GM12878 (cell line): ENCODE data around the gene ALOX12B. TPM values are rescaled to one million over a fixed set of nuclear protein-coding genes. Genes with fewer than 3 reads are reported as not detected.

ENCODE experiments used
- ATAC-seq: fragments of 200-7000 bp; cut with Tn5 transposase; 3 replicates; pipeline ENCODE4 v1.9.1; 2020; ENCODE audit warnings: mild to moderate bottlenecking, moderate library complexity
- Bru-seq: library from RNA; stranded (reverse); fragments of 400-500 nt; gene quantifications from one replicate; lab custom pipeline; 2021; lab: Mats Ljungman, UMichigan
- BruChase-seq, 2 experiments: library from RNA; stranded (reverse); fragments of 400-500 nt; gene quantifications; one replicate each; lab custom pipeline; 2021; lab: Mats Ljungman, UMichigan
- BruUV-seq: library from RNA; stranded (reverse); fragments of 400-500 nt; replicated peaks from 2 replicates; lab custom pipeline; 2021; lab: Mats Ljungman, UMichigan
- CTCF ChIA-PET: fragments of 300-600 bp; sonication (Branson Sonifier 250); formaldehyde crosslinking; extraction: SDS; loops from one replicate; lab custom pipeline; 2021; ENCODE audit warnings: inconsistent platforms; lab: Yijun Ruan, JAX
- POLR2A ChIA-PET: fragments of 350-600 bp; formaldehyde crosslinking; extraction: SDS; loops from one replicate; lab custom pipeline; 2021; ENCODE audit warnings: inconsistent platforms; lab: Charles Lee
- RAD21 ChIA-PET: fragments of 300-600 bp; sonication (Branson Sonifier 250); formaldehyde crosslinking; loops from one replicate; lab custom pipeline; 2023; ENCODE audit warnings: antibody characterized with exemption; ENCODE audit not compliant: unreplicated experiment; lab: Charles Lee
- SMC1A ChIA-PET: fragments of 300-600 bp; sonication (Branson Sonifier 250); formaldehyde crosslinking; loops from one replicate; lab custom pipeline; 2023; ENCODE audit not compliant: unreplicated experiment, uncharacterized antibody; lab: Charles Lee
- DNase-seq: peaks from one replicate; pipeline ENCODE4 v3.0.0-alpha.2; 2011; ENCODE audit warnings: low read depth, low spot score
- FAIRE-seq: peaks from 3 replicates; lab custom pipeline; 2011; peaks lifted over from hg19 to GRCh38; lab: Jason Lieb, UNC
- H2AFZ ChIP-seq: 2 replicates; pipeline ENCODE4 v1.6.0; 2011; ENCODE audit warnings: low read depth, low read length, control low read depth; ENCODE audit not compliant: control insufficient read depth
- H3K27ac ChIP-seq: 2 replicates; pipeline ENCODE4 v1.5.1; 2011; ENCODE audit warnings: control low read depth; ENCODE audit not compliant: control insufficient read depth, insufficient read depth
- H3K27me3 ChIP-seq, 2 experiments: replicated peaks in 1 of 2; 2 replicates each; pipeline versions ENCODE4 v1.6.0 to v1.6.1; 2011; ENCODE audit warnings: low read length in 1 of 2; ENCODE audit not compliant: control insufficient read depth in 2 of 2, insufficient read depth in 2 of 2
- H3K36me3 ChIP-seq, 2 experiments: 2 replicates each; pipeline ENCODE4 v1.5.1; 2011; ENCODE audit warnings: low read length in 1 of 2; ENCODE audit not compliant: control insufficient read depth in 2 of 2, insufficient read depth in 2 of 2
- H3K4me1 ChIP-seq: 2 replicates; pipeline ENCODE4 v1.6.1; 2011; ENCODE audit warnings: mild to moderate bottlenecking, low read length, moderate library complexity, mixed read lengths; ENCODE audit not compliant: control insufficient read depth, insufficient read depth
- H3K4me2 ChIP-seq: 2 replicates; pipeline ENCODE4 v1.6.0; 2011; ENCODE audit warnings: control low read depth; ENCODE audit not compliant: control insufficient read depth, insufficient read depth
- H3K4me3 ChIP-seq: fragments of 200-600 bp; sonication (generic); 2 replicates; pipeline ENCODE4 v1.5.1; 2016
- H3K79me2 ChIP-seq: 2 replicates; pipeline ENCODE4 v1.6.0; 2011; ENCODE audit warnings: low read length; ENCODE audit not compliant: control insufficient read depth, insufficient read depth
- H3K9ac ChIP-seq: 2 replicates; pipeline ENCODE4 v1.8.0; 2011; ENCODE audit warnings: low read length, control low read depth, mixed read lengths; ENCODE audit not compliant: control insufficient read depth, insufficient read depth
- H3K9me3 ChIP-seq: replicated peaks from 3 replicates; pipeline ENCODE4 v1.5.1; 2011; ENCODE audit warnings: mild to moderate bottlenecking, low read length; ENCODE audit not compliant: control insufficient read depth, insufficient read depth
- H4K20me1 ChIP-seq: 2 replicates; pipeline ENCODE4 v1.6.0; 2011; ENCODE audit not compliant: control insufficient read depth, insufficient read depth
- EGR1 ChIP-seq, 2 experiments: IDR thresholded peaks; 1 replicate in 1 of 2; 2 replicates in 1 of 2; pipeline ENCODE4 v1.6.1; 2011 to 2012; ENCODE audit warnings: low read depth in 2 of 2, low read length in 2 of 2, borderline replicate concordance in 1 of 2, mild to moderate bottlenecking in 1 of 2, moderate library complexity in 1 of 2
- IRF4 ChIP-seq: IDR thresholded peaks from 2 replicates; pipeline ENCODE4 v1.6.1; 2011; ENCODE audit warnings: low read depth, low read length
- MYB ChIP-seq: fragments of 150-350 bp; IDR thresholded peaks from 2 replicates; pipeline ENCODE4 v1.6.1; 2014; ENCODE audit warnings: mild to moderate bottlenecking, low read depth, low read length, borderline replicate concordance
- SREBF2 ChIP-seq: IDR thresholded peaks from 2 replicates; pipeline ENCODE4 v1.6.1; 2012; ENCODE audit warnings: mild to moderate bottlenecking, low read length
- STAT3 ChIP-seq: IDR thresholded peaks from 2 replicates; pipeline ENCODE4 v1.6.1; 2011; ENCODE audit warnings: low read depth, low read length, improper control_type of control experiment
- TCF3 ChIP-seq: IDR thresholded peaks from 2 replicates; pipeline ENCODE4 v1.6.1; 2012; ENCODE audit warnings: low read depth, mild to moderate bottlenecking, low read length, borderline replicate concordance; ENCODE audit not compliant: insufficient read depth
- ZBTB11 ChIP-seq: fragments of 450-650 bp; formaldehyde crosslinking; IDR thresholded peaks from 2 replicates; pipeline ENCODE4 v1.5.0; 2022; ENCODE audit warnings: mild to moderate bottlenecking, missing genetic modification characterization
- ZNF622 ChIP-seq: fragments of 450-650 bp; IDR thresholded peaks from 2 replicates; pipeline ENCODE4 v1.6.1; 2017; ENCODE audit warnings: mild to moderate bottlenecking, inconsistent platforms
- WGBS: methylation state at CpG from one replicate; pipeline ENCODE4 v1.1.6; 2016; ENCODE audit warnings: low lambda C conversion rate; ENCODE audit not compliant: insufficient replicate concordance, insufficient coverage; ENCODE audit errors: missing lambda C conversion rate; 5-methylcytosine and 5-hydroxymethylcytosine counted together
- in situ Hi-C: fragments of 300-500 bp; cut with MboI; formaldehyde crosslinking; loops from 9 replicates; pipeline ENCODE4 v1.14.3; 2018; ENCODE audit warnings: mixed read lengths
- intact Hi-C: fragments of 100-400 bp; cut with micrococcal nuclease; formaldehyde crosslinking; loops from one replicate; pipeline ENCODE4 v1.14.2; 2022; ENCODE audit not compliant: unreplicated experiment
- long read RNA-seq, 2 experiments: library from polyadenylated mRNA; unstranded; transcript quantifications; one replicate each; pipeline ENCODE4 v2.0.0, GENCODE V29; 2019 to 2020
- polyA minus RNA-seq, 3 experiments: library from RNA; depleted of rRNA, polyadenylated mRNA; stranded (reverse); fragments of >200 nt; gene quantifications; 2 replicates each; pipeline ENCODE4 v1.2.3, GENCODE V29; 2011
- polyA plus RNA-seq, 11 experiments: library from polyadenylated mRNA; depleted of rRNA in 4 of 11; unstranded in 6 of 11; stranded (reverse) in 5 of 11; fragments of >200 nt; fragmentation: Nextera tagmentation in 4 of 11; fragmentation: Illumina TruSeq in 1 of 11; extraction: Ambion mirVana in 4 of 11; extraction: Trizol in 1 of 11; gene quantifications; 1 replicate in 1 of 11; 2 replicates in 10 of 11; pipeline versions ENCODE4 v1.2.1 to v1.2.3, GENCODE V29; 2011 to 2016; ENCODE audit warnings: inconsistent platforms in 2 of 11, missing spikeins in 2 of 11, low read depth in 1 of 11
- total RNA-seq, 4 experiments: library from RNA; depleted of rRNA in 3 of 4; stranded (reverse); fragments of >200 nt in 3 of 4; fragmentation: Illumina TruSeq in 1 of 4; extraction: Trizol in 1 of 4; gene quantifications; 2 replicates each; pipeline versions ENCODE4 v1.2.1 to v1.2.3, GENCODE V29; 2013 to 2021

The ALOX12B gene
- not detected in 2 replicates for total RNA-seq (2013; cell fraction: nucleolus; rRNA removed)
- total RNA-seq (2014; rRNA removed) = 0.17 TPM in 1 of 2 replicates, not detected in the other
- total RNA-seq (2014; rRNA removed; fragmentation: Illumina TruSeq; extraction: Trizol) = not detected in 2 replicates
- total RNA-seq (2021) = 0.32 TPM in 1 of 2 replicates, not detected in the other
- polyA plus RNA-seq (2011; ENCODE audit: low read depth) = not detected
- not detected in 2 replicates for polyA plus RNA-seq (2011; rRNA removed)
- polyA plus RNA-seq (2011; cell fraction: cytosol; rRNA removed) = 0.34 TPM in 1 of 2 replicates, not detected in the other
- 0.27 TPM in 1 of 2 replicates, not detected in the other for polyA plus RNA-seq (2011; cell fraction: nucleus; rRNA removed)
- 0.34 TPM in 1 of 2 replicates, not detected in the other for polyA plus RNA-seq (2012)
- not detected in 2 replicates for polyA plus RNA-seq (2014; fragmentation: Illumina TruSeq; extraction: Trizol)
- not detected for polyA plus RNA-seq (2014; fragmentation: Nextera tagmentation; extraction: Ambion mirVana)
- polyA plus RNA-seq (2014; rRNA removed) = 0.54 TPM in 1 of 2 replicates, not detected in the other
- polyA plus RNA-seq (2016; fragmentation: Nextera tagmentation; extraction: Ambion mirVana) = not detected
- not detected in 2 replicates for polyA minus RNA-seq (2011; rRNA and poly(A)+ RNA removed)
- polyA minus RNA-seq (2011; cell fraction: cytosol; rRNA and poly(A)+ RNA removed) = not detected in 2 replicates
- not detected in 2 replicates for polyA minus RNA-seq (2011; cell fraction: nucleus; rRNA and poly(A)+ RNA removed)
- Bru-seq, nascent RNA = percentile 12 among the genes with signal in this experiment
- BruChase-seq, experiment 1, labeled RNA remaining after a 6-hour chase = not detected
- percentile 9 among the genes with signal in this experiment for BruChase-seq, experiment 2, labeled RNA remaining after a 2-hour chase
- long read RNA-seq, experiment 1 = 0 reads
- long read RNA-seq, experiment 2 = 0 reads

- peaks cover 8% of the 10 kb centered on the region for H3K4me1 ChIP-seq
- in situ Hi-C loops = no loop called here
- no peaks in the 10 kb centered on the region for H4K20me1 ChIP-seq
- SMC1A ChIA-PET = interaction anchor here (1.0 kb wide), 1 partner anchor 26 kb away, joined by 3 read pairs; no protein-coding TSS in a partner anchor
- H3K27ac ChIP-seq = no peak within 1 kb of the TSS
- no peak within 1 kb of the TSS for H2AFZ ChIP-seq
- DNase-seq = no peak
- H3K27me3 ChIP-seq = peaks cover 0 to 3% of the 10 kb centered on the region in 2 experiments; a peak in 1 of 4 replicates
- intact Hi-C loops = no loop called here
- 22% methylated on average over 18 of the region's 20 CpGs for WGBS
- RAD21 ChIA-PET = interaction anchor here (1.2 kb wide), 1 partner anchor 9 kb away, joined by 3 read pairs; no protein-coding TSS in a partner anchor
- CTCF ChIA-PET = interaction anchor here (1.1 to 9.2 kb wide), 5 partner anchors 8 to 28 kb away, joined by 3 to 189 read pairs (median 10); no protein-coding TSS in a partner anchor
- BruUV-seq = no TSS peak
- no peak for ATAC-seq
- no peaks in the 10 kb centered on the region for H3K79me2 ChIP-seq
- no peak within 1 kb of the TSS for H3K4me2 ChIP-seq
- no peak for FAIRE-seq
- H3K4me3 ChIP-seq = no peak within 1 kb of the TSS
- H3K9ac ChIP-seq = no peak within 1 kb of the TSS
- no peak for TF ChIP-seq ZNF622
- TF ChIP-seq SREBF2 = no peak
- no peak for TF ChIP-seq EGR1 (IDR thresholded peaks at IDR 0.05; ENCODE audit: borderline replicate concordance in 1 of 2, low read depth in 2 of 2, low read length in 2 of 2)
- TF ChIP-seq IRF4 = no peak
- no peak for TF ChIP-seq STAT3
- TF ChIP-seq ZBTB11 (CRISPR knock-in tag) = no peak
- no peak for TF ChIP-seq TCF3
- TF ChIP-seq MYB = no peak
- no peaks in the 10 kb centered on the region; the same call in 2 of the 3 replicates for H3K9me3 ChIP-seq
- POLR2A ChIA-PET = interaction anchor here (1.0 kb wide), 1 partner anchor 12 kb away, joined by 3 read pairs; no protein-coding TSS in a partner anchor
- no peaks in the 10 kb centered on the region for H3K36me3 ChIP-seq
Observed at GRCh38 chr17:8087075-8087951, at the start of gene ALOX12B. Gene ALOX12B, minus strand, starts transcription at chr17:8087716. Its CDS starts 274 bp downstream, at chr17:8087442.
